GM12873 (cell line): Measurements from ENCODE around the gene DUS3L.

Experiments
- CTCF ChIP-seq: IDR thresholded peaks from 2 replicates; pipeline ENCODE4 v1.5.1; 2012; ENCODE audit warnings: low read depth, mild to moderate bottlenecking, moderate library complexity, low read length, control low read depth; ENCODE audit not compliant: insufficient read depth; ENCODE audit errors: missing control alignments

DUS3L gene

GRCh38 chr19:5749505-5749904 is 41.5 kb downstream of the DUS3L start:
- no peak for TF ChIP-seq CTCF

- no peak for TF ChIP-seq CTCF
These were observed 47.3 kb downstream of the DUS3L start for GRCh38 chr19:5743630-5744029.

- TF ChIP-seq CTCF: no peak
These were observed 48.9 kb downstream of the DUS3L start for GRCh38 chr19:5742051-5742450.

- no peak for TF ChIP-seq CTCF
These were observed 52.5 kb downstream of the DUS3L start for GRCh38 chr19:5738423-5738822.
